GM12878 (cell line): ENCODE results near the gene LRGUK. TPM values are rescaled to one million over a fixed set of nuclear protein-coding genes. Genes with fewer than 3 reads are reported as not detected.

Experiments used
- ATAC-seq: fragments of 200-7000 bp; cut with Tn5 transposase; 3 replicates; pipeline ENCODE4 v1.9.1; 2020; ENCODE audit warnings: mild to moderate bottlenecking, moderate library complexity
- BruUV-seq: library from RNA; stranded (reverse); fragments of 400-500 nt; replicated peaks from 2 replicates; lab custom pipeline; 2021; lab: Mats Ljungman, UMichigan
- CTCF ChIA-PET: fragments of 300-600 bp; sonication (Branson Sonifier 250); formaldehyde crosslinking; extraction: SDS; loops from one replicate; lab custom pipeline; 2021; ENCODE audit warnings: inconsistent platforms; lab: Yijun Ruan, JAX
- POLR2A ChIA-PET: fragments of 350-600 bp; formaldehyde crosslinking; extraction: SDS; loops from one replicate; lab custom pipeline; 2021; ENCODE audit warnings: inconsistent platforms; lab: Charles Lee
- RAD21 ChIA-PET: fragments of 300-600 bp; sonication (Branson Sonifier 250); formaldehyde crosslinking; loops from one replicate; lab custom pipeline; 2023; ENCODE audit warnings: antibody characterized with exemption; ENCODE audit not compliant: unreplicated experiment; lab: Charles Lee
- SMC1A ChIA-PET: fragments of 300-600 bp; sonication (Branson Sonifier 250); formaldehyde crosslinking; loops from one replicate; lab custom pipeline; 2023; ENCODE audit not compliant: unreplicated experiment, uncharacterized antibody; lab: Charles Lee
- DNase-seq: peaks from one replicate; pipeline ENCODE4 v3.0.0-alpha.2; 2011; ENCODE audit warnings: low read depth, low spot score
- FAIRE-seq: peaks from 3 replicates; lab custom pipeline; 2011; peaks lifted over from hg19 to GRCh38; lab: Jason Lieb, UNC
- H2AFZ ChIP-seq: 2 replicates; pipeline ENCODE4 v1.6.0; 2011; ENCODE audit warnings: low read depth, low read length, control low read depth; ENCODE audit not compliant: control insufficient read depth
- H3K27ac ChIP-seq: 2 replicates; pipeline ENCODE4 v1.5.1; 2011; ENCODE audit warnings: control low read depth; ENCODE audit not compliant: control insufficient read depth, insufficient read depth
- H3K27me3 ChIP-seq, 2 experiments: replicated peaks in 1 of 2; 2 replicates each; pipeline versions ENCODE4 v1.6.0 to v1.6.1; 2011; ENCODE audit warnings: low read length in 1 of 2; ENCODE audit not compliant: control insufficient read depth in 2 of 2, insufficient read depth in 2 of 2
- H3K36me3 ChIP-seq, 2 experiments: 2 replicates each; pipeline ENCODE4 v1.5.1; 2011; ENCODE audit warnings: low read length in 1 of 2; ENCODE audit not compliant: control insufficient read depth in 2 of 2, insufficient read depth in 2 of 2
- H3K4me1 ChIP-seq: 2 replicates; pipeline ENCODE4 v1.6.1; 2011; ENCODE audit warnings: mild to moderate bottlenecking, low read length, moderate library complexity, mixed read lengths; ENCODE audit not compliant: control insufficient read depth, insufficient read depth
- H3K4me2 ChIP-seq: 2 replicates; pipeline ENCODE4 v1.6.0; 2011; ENCODE audit warnings: control low read depth; ENCODE audit not compliant: control insufficient read depth, insufficient read depth
- H3K4me3 ChIP-seq: fragments of 200-600 bp; sonication (generic); 2 replicates; pipeline ENCODE4 v1.5.1; 2016
- H3K79me2 ChIP-seq: 2 replicates; pipeline ENCODE4 v1.6.0; 2011; ENCODE audit warnings: low read length; ENCODE audit not compliant: control insufficient read depth, insufficient read depth
- H3K9ac ChIP-seq: 2 replicates; pipeline ENCODE4 v1.8.0; 2011; ENCODE audit warnings: low read length, control low read depth, mixed read lengths; ENCODE audit not compliant: control insufficient read depth, insufficient read depth
- H3K9me3 ChIP-seq: replicated peaks from 3 replicates; pipeline ENCODE4 v1.5.1; 2011; ENCODE audit warnings: mild to moderate bottlenecking, low read length; ENCODE audit not compliant: control insufficient read depth, insufficient read depth
- H4K20me1 ChIP-seq: 2 replicates; pipeline ENCODE4 v1.6.0; 2011; ENCODE audit not compliant: control insufficient read depth, insufficient read depth
- IKZF2 ChIP-seq, 2 experiments: fragments of 450-650 bp; IDR thresholded peaks; 2 replicates each; pipeline ENCODE4 v1.6.1; 2017; ENCODE audit warnings: mild to moderate bottlenecking in 2 of 2, moderate library complexity in 2 of 2
- NBN ChIP-seq: fragments of 450-650 bp; IDR thresholded peaks from 2 replicates; pipeline ENCODE4 v1.6.1; 2016
- NR2F1 ChIP-seq: fragments of 450-650 bp; conservative IDR thresholded peaks from 2 replicates; pipeline ENCODE4 v1.6.1; 2017; ENCODE audit warnings: mild to moderate bottlenecking
- PAX5 ChIP-seq: IDR thresholded peaks from 2 replicates; pipeline ENCODE4 v1.6.1; 2011; ENCODE audit warnings: low read depth, low read length, borderline replicate concordance
- POLR2A ChIP-seq: IDR thresholded peaks from 2 replicates; pipeline ENCODE4 v1.6.1; 2011; ENCODE audit warnings: low read depth, mild to moderate bottlenecking, low read length
- RUNX3 ChIP-seq: IDR thresholded peaks from 2 replicates; pipeline ENCODE4 v1.6.1; 2012; ENCODE audit warnings: low read length, inconsistent platforms
- SIN3A ChIP-seq: IDR thresholded peaks from 2 replicates; pipeline ENCODE4 v1.6.1; 2012; ENCODE audit warnings: low read depth, low read length, improper control_type of control experiment
- SIX5 ChIP-seq: IDR thresholded peaks from 2 replicates; pipeline ENCODE4 v1.6.1; 2011; ENCODE audit warnings: mild to moderate bottlenecking, low read depth, low read length, moderate library complexity; ENCODE audit not compliant: severe bottlenecking
- SUZ12 ChIP-seq: fragments of 200-600 bp; sonication (generic); IDR thresholded peaks from one replicate; pipeline ENCODE4 v1.6.1; 2018; ENCODE audit warnings: antibody characterized with exemption, mild to moderate bottlenecking; ENCODE audit not compliant: unreplicated experiment
- ZNF217 ChIP-seq: fragments of 450-650 bp; IDR thresholded peaks from 2 replicates; pipeline ENCODE4 v1.6.1; 2017; ENCODE audit warnings: antibody characterized with exemption, mild to moderate bottlenecking
- ZNF384 ChIP-seq: IDR thresholded peaks from 2 replicates; pipeline ENCODE4 v1.6.1; 2012; ENCODE audit warnings: low read depth, mild to moderate bottlenecking, low read length, improper control_type of control experiment, borderline replicate concordance
- WGBS: methylation state at CpG from one replicate; pipeline ENCODE4 v1.1.6; 2016; ENCODE audit warnings: low lambda C conversion rate; ENCODE audit not compliant: insufficient replicate concordance, insufficient coverage; ENCODE audit errors: missing lambda C conversion rate; 5-methylcytosine and 5-hydroxymethylcytosine counted together
- in situ Hi-C: fragments of 300-500 bp; cut with MboI; formaldehyde crosslinking; loops from 9 replicates; pipeline ENCODE4 v1.14.3; 2018; ENCODE audit warnings: mixed read lengths
- intact Hi-C: fragments of 100-400 bp; cut with micrococcal nuclease; formaldehyde crosslinking; loops from one replicate; pipeline ENCODE4 v1.14.2; 2022; ENCODE audit not compliant: unreplicated experiment
- polyA plus RNA-seq, 11 experiments: library from polyadenylated mRNA; depleted of rRNA in 4 of 11; unstranded in 6 of 11; stranded (reverse) in 5 of 11; fragments of >200 nt; fragmentation: Nextera tagmentation in 4 of 11; fragmentation: Illumina TruSeq in 1 of 11; extraction: Ambion mirVana in 4 of 11; extraction: Trizol in 1 of 11; gene quantifications; 1 replicate in 1 of 11; 2 replicates in 10 of 11; pipeline versions ENCODE4 v1.2.1 to v1.2.3, GENCODE V29; 2011 to 2016; ENCODE audit warnings: inconsistent platforms in 2 of 11, missing spikeins in 2 of 11, low read depth in 1 of 11
- total RNA-seq, 4 experiments: library from RNA; depleted of rRNA in 3 of 4; stranded (reverse); fragments of >200 nt in 3 of 4; fragmentation: Illumina TruSeq in 1 of 4; extraction: Trizol in 1 of 4; gene quantifications; 2 replicates each; pipeline versions ENCODE4 v1.2.1 to v1.2.3, GENCODE V29; 2013 to 2021
- TF ChIP-seq, protein P1 (sequence below): fragments of 450-650 bp; IDR thresholded peaks from 2 replicates; pipeline ENCODE4 v1.6.1; 2016; ENCODE audit warnings: mild to moderate bottlenecking, moderate library complexity, borderline replicate concordance
- TF ChIP-seq, protein P2 (sequence below): fragments of 450-650 bp; IDR thresholded peaks from 2 replicates; pipeline ENCODE4 v1.6.1; 2016; ENCODE audit warnings: mild to moderate bottlenecking
- TF ChIP-seq, protein P3 (sequence below): fragments of 450-650 bp; IDR thresholded peaks from 2 replicates; pipeline ENCODE4 v1.6.1; 2018; ENCODE audit warnings: mild to moderate bottlenecking, low read depth, moderate library complexity; ENCODE audit not compliant: partially characterized antibody
- TF ChIP-seq, protein P4 (sequence below): IDR thresholded peaks from 2 replicates; pipeline ENCODE4 v1.6.1; 2011; ENCODE audit warnings: low read depth, low read length, improper control_type of control experiment, borderline replicate concordance

Gene LRGUK
- total and polyA plus RNA-seq, 10 of the 15 experiments (the other 5 are each of a cell fraction or from before 2014, with no cell fraction given): 0.04 to 0.14 (median 0.08) TPM; not detected in 3

DNA sequence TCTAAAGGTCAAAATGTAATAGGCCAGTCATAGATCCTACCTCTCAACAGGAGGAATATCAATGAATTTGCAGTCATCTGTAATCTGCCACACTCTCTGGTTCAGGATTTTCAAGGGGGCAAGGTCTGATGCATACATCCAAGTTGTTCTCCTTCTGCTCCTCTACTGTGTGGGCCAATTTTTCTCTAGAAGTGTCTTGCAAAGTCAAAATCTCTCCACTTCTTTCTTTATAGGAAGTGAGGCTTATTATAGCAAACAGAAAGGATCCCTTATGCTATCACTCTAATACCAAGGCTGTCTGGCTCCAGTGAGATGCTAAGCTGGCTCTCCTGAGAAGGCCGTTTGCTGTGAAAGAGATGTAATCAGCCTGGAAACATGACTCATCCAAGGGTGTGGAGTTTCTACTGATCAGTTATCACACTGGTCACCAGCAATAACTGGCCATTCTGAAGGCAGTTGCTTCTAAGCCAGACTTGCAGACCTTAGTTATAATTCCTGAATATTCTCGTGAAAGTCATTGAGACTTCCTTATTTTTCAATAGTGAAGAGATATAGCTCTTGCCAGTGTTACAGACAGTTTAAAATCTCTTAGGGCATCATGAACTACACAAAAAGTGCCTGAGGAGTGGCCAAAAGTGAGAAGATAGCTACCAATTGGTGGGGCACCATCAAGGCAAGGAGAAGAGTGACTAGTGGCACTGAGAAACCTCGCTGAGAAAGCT lies 43.2 kb upstream of the LRGUK start:
- WGBS: 62% methylated on average over 3 of the region's 3 CpGs
- ChIA-PET CTCF (interaction anchor here (1.0 kb wide), 1 partner anchor 13 kb away, joined by 3 read pairs; no protein-coding TSS in a partner anchor), RAD21 (no interaction called here), SMC1A (interaction anchor here (1.1 to 1.2 kb wide), 3 partner anchors 15 to 52 kb away, joined by 3 to 5 read pairs (median 3); partner anchors contain the start of gene LRGUK), POLR2A (no interaction called here)
- intact Hi-C loops: no loop called here
- H3K27ac ChIP-seq: no peak overlapping the region
- no peak overlapping the region for H2AFZ ChIP-seq
- no peak overlapping the region for H3K9ac ChIP-seq
- no peak overlapping the region for H3K4me2 ChIP-seq
- H3K4me1 ChIP-seq: no peaks in the 10 kb centered on the region
- H3K4me3 ChIP-seq: no peak overlapping the region
- in situ Hi-C loops: no loop called here
- BruUV-seq: no TSS peak
- no peaks in the 10 kb centered on the region for H3K27me3 ChIP-seq
- FAIRE-seq: no peak
- ATAC-seq: no peak
- H3K36me3 ChIP-seq: no peaks in the 10 kb centered on the region
- DNase-seq: no peak
- no peaks in the 10 kb centered on the region; the same call in 2 of the 3 replicates for H3K9me3 ChIP-seq
- no peaks in the 10 kb centered on the region for H3K79me2 ChIP-seq
- H4K20me1 ChIP-seq: no peaks in the 10 kb centered on the region
- no peak for TF ChIP-seq SIX5
- TF ChIP-seq RUNX3: no peak
- no peak for TF ChIP-seq ZNF384
- TF ChIP-seq, protein P1, sequence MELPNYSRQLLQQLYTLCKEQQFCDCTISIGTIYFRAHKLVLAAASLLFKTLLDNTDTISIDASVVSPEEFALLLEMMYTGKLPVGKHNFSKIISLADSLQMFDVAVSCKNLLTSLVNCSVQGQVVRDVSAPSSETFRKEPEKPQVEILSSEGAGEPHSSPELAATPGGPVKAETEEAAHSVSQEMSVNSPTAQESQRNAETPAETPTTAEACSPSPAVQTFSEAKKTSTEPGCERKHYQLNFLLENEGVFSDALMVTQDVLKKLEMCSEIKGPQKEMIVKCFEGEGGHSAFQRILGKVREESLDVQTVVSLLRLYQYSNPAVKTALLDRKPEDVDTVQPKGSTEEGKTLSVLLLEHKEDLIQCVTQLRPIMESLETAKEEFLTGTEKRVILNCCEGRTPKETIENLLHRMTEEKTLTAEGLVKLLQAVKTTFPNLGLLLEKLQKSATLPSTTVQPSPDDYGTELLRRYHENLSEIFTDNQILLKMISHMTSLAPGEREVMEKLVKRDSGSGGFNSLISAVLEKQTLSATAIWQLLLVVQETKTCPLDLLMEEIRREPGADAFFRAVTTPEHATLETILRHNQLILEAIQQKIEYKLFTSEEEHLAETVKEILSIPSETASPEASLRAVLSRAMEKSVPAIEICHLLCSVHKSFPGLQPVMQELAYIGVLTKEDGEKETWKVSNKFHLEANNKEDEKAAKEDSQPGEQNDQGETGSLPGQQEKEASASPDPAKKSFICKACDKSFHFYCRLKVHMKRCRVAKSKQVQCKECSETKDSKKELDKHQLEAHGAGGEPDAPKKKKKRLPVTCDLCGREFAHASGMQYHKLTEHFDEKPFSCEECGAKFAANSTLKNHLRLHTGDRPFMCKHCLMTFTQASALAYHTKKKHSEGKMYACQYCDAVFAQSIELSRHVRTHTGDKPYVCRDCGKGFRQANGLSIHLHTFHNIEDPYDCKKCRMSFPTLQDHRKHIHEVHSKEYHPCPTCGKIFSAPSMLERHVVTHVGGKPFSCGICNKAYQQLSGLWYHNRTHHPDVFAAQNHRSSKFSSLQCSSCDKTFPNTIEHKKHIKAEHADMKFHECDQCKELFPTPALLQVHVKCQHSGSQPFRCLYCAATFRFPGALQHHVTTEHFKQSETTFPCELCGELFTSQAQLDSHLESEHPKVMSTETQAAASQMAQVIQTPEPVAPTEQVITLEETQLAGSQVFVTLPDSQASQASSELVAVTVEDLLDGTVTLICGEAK: no peak
- TF ChIP-seq, protein P2, sequence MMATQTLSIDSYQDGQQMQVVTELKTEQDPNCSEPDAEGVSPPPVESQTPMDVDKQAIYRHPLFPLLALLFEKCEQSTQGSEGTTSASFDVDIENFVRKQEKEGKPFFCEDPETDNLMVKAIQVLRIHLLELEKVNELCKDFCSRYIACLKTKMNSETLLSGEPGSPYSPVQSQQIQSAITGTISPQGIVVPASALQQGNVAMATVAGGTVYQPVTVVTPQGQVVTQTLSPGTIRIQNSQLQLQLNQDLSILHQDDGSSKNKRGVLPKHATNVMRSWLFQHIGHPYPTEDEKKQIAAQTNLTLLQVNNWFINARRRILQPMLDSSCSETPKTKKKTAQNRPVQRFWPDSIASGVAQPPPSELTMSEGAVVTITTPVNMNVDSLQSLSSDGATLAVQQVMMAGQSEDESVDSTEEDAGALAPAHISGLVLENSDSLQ: no peak
- TF ChIP-seq PAX5: no peak
- TF ChIP-seq, protein P3, sequence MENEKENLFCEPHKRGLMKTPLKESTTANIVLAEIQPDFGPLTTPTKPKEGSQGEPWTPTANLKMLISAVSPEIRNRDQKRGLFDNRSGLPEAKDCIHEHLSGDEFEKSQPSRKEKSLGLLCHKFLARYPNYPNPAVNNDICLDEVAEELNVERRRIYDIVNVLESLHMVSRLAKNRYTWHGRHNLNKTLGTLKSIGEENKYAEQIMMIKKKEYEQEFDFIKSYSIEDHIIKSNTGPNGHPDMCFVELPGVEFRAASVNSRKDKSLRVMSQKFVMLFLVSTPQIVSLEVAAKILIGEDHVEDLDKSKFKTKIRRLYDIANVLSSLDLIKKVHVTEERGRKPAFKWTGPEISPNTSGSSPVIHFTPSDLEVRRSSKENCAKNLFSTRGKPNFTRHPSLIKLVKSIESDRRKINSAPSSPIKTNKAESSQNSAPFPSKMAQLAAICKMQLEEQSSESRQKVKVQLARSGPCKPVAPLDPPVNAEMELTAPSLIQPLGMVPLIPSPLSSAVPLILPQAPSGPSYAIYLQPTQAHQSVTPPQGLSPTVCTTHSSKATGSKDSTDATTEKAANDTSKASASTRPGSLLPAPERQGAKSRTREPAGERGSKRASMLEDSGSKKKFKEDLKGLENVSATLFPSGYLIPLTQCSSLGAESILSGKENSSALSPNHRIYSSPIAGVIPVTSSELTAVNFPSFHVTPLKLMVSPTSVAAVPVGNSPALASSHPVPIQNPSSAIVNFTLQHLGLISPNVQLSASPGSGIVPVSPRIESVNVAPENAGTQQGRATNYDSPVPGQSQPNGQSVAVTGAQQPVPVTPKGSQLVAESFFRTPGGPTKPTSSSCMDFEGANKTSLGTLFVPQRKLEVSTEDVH: no peak
- no peak for TF ChIP-seq NBN
- TF ChIP-seq SIN3A: no peak
- no peak for TF ChIP-seq IKZF2 (IDR thresholded peaks at IDR 0.05)
- no peak for TF ChIP-seq NR2F1
- TF ChIP-seq ZNF217: no peak
- TF ChIP-seq POLR2A: no peak
- TF ChIP-seq, protein P4, sequence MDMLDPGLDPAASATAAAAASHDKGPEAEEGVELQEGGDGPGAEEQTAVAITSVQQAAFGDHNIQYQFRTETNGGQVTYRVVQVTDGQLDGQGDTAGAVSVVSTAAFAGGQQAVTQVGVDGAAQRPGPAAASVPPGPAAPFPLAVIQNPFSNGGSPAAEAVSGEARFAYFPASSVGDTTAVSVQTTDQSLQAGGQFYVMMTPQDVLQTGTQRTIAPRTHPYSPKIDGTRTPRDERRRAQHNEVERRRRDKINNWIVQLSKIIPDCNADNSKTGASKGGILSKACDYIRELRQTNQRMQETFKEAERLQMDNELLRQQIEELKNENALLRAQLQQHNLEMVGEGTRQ: no peak
- no peak for TF ChIP-seq SUZ12
